ENCODE data around the gene AOPEP.

AOPEP gene

DNA sequence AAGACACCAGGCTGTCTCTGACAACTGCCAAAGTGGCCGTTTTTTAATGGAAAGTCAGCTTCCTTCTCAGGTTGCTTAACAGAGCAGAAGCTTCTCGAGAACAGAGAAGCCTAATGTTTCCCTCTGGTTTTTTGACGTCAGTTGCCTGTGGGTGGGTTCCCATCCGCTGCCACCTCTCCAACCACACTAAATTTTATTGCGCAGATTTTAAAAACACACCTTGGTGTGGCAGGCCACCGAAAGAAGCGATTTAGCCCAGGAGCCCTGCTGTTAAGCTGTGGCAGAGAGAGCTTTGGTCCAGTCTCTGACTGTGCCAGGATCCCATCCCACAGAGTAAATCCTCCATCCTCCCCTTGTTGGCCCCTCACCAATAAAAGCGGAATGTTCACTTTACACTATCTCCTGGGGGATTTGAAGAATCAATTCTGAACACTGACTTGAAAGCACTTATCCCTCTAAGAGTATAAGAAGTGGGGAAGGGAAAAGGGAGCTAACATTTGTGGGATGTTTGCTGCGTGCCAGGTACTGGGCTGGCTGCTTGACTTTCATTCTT is 181.6 kb downstream of the AOPEP start:
- TF ChIP-seq, protein P1, sequence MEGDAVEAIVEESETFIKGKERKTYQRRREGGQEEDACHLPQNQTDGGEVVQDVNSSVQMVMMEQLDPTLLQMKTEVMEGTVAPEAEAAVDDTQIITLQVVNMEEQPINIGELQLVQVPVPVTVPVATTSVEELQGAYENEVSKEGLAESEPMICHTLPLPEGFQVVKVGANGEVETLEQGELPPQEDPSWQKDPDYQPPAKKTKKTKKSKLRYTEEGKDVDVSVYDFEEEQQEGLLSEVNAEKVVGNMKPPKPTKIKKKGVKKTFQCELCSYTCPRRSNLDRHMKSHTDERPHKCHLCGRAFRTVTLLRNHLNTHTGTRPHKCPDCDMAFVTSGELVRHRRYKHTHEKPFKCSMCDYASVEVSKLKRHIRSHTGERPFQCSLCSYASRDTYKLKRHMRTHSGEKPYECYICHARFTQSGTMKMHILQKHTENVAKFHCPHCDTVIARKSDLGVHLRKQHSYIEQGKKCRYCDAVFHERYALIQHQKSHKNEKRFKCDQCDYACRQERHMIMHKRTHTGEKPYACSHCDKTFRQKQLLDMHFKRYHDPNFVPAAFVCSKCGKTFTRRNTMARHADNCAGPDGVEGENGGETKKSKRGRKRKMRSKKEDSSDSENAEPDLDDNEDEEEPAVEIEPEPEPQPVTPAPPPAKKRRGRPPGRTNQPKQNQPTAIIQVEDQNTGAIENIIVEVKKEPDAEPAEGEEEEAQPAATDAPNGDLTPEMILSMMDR (IDR thresholded peaks at IDR 0.05; ENCODE audit: insufficient read depth, low read length, poor library complexity, severe bottlenecking): no peak
- Histone ChIP-seq H3K27me3 (replicated peaks; ENCODE audit: control insufficient read depth, insufficient read depth, low read length) (no peaks in the 10 kb centered on the region), H3K36me3 (ENCODE audit: control insufficient read depth, insufficient read depth, low read length) (no peaks in the 10 kb centered on the region), H3K4me3 (replicated peaks; ENCODE audit: low read depth, low read length) (no peak overlapping the region)
- no peak for DNase-seq (ENCODE audit: extremely low read depth, insufficient read length)

DNA sequence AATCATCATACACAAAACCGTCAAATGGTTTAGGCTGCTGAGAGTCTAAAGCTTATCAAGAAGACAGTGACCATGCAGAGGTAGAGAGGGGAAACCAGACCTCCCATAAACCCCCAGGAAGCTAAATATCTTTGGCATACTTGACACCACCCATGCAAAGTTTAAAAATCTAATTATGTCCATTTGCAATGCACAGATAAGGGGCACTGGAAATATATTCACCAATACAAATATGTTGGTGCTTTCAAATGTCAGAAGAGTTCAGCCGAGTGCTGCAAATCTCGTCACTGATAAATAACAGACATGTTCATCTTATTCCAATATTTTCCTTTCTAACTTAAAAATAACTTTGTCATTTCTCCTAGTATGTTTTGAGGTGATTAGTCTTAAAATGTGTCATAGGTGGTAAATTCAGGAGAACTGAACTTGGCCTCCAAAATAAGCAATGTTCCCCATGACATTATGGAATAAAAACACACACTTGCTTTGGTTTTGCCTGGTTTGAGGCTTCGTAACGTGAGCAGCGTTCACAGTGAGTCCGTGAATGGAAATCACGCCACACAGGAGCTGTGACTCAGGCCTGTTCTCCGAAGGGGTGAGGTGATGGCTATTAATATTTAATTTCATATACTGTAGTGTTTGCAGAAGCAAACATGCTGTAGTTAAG is 182.2 kb downstream of the AOPEP start:
- no peaks in the 10 kb centered on the region for H3K27me3 ChIP-seq (replicated peaks; ENCODE audit: control insufficient read depth, insufficient read depth, low read length)

DNA sequence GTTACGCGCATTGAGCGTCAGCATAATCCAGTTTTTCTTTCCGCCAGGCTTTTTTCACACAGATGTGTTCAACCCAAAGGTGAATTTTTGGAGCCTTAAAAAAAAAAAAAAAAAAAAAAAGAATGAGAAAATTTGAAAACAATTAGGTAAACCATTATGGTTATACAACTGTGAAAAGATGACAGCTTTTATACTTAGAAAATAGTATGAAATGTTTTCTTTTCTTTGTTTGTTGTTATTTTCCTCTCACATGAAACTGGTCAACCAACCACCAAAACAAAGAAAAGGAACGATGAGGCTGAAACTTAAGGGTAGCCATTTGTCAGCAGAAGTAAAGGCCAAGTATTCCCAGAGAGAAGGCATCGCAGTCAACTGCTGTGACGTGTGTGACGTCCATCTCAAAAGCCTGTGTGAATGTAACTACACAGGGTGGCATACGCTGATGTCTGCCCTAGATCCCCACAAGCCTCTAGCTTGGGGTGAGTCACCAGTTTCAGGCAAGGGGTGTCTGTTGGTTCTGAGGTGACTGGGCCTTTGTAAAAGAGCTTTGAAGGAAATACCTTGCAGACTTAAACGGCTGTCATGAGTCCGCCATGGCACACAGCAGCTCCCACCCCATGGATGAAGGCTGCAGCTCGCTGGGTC is 182.9 kb downstream of the AOPEP start:
- no peak overlapping the region for H3K4me3 ChIP-seq (replicated peaks; ENCODE audit: low read depth, low read length)
- H3K27me3 ChIP-seq (replicated peaks; ENCODE audit: control insufficient read depth, insufficient read depth, low read length): no peaks in the 10 kb centered on the region
- H3K36me3 ChIP-seq (ENCODE audit: control insufficient read depth, insufficient read depth, low read length): no peaks in the 10 kb centered on the region
- TF ChIP-seq, protein P1 (IDR thresholded peaks at IDR 0.05; ENCODE audit: insufficient read depth, low read length, poor library complexity, severe bottlenecking): no peak
- no peak for DNase-seq (ENCODE audit: extremely low read depth, insufficient read length)

More for the DNA sequence above, 182.2 kb downstream of the AOPEP start:
- DNase-seq (ENCODE audit: extremely low read depth, insufficient read length): no peak
- Histone ChIP-seq H3K36me3 (ENCODE audit: control insufficient read depth, insufficient read depth, low read length) (no peaks in the 10 kb centered on the region), H3K4me3 (replicated peaks; ENCODE audit: low read depth, low read length) (no peak overlapping the region)
- TF ChIP-seq, protein P1 (IDR thresholded peaks at IDR 0.05; ENCODE audit: insufficient read depth, low read length, poor library complexity, severe bottlenecking): no peak

DNA sequence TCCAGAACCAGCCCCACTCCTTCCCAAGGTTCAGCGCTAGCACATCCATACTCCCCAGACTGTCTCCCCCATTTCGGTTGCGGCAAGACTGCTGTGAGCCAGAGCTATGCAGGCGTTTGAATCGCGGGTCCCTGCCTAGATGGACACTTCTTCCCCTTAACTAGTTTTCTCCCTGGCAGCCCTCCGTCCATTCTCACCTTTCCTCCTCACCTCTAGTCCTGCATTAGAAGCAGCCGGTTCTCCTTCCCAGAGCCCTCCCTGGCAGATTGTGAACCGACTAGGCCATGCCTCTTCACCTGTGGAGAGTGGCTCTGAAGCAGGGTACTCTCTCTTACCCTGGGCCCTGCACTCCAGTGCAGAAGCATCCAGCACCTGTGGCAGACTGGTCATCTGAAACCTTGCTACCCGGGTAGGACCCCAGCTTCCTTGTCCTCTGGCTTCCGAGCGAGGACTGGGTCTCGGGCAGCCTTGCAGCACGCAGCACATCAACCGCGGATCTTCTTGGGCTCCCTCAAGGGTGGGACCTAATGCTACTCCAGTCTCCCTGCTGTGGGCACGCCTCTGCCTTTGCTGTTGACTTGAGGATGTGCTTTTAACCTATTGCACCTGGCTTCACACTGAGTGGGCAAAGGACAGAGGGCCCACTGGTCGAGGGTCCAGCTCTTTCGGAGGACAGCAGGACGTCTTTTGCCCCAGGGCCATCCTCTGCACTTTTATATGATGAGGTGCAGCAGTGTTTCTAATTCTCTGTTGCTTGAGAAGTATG is 183.6 kb downstream of the AOPEP start:
- Histone ChIP-seq H3K27me3 (replicated peaks; ENCODE audit: control insufficient read depth, insufficient read depth, low read length) (no peaks in the 10 kb centered on the region), H3K36me3 (ENCODE audit: control insufficient read depth, insufficient read depth, low read length) (no peaks in the 10 kb centered on the region), H3K4me3 (replicated peaks; ENCODE audit: low read depth, low read length) (no peak overlapping the region)
- no peak for DNase-seq (ENCODE audit: extremely low read depth, insufficient read length)
- TF ChIP-seq, protein P1 (IDR thresholded peaks at IDR 0.05; ENCODE audit: insufficient read depth, low read length, poor library complexity, severe bottlenecking): no peak

DNA sequence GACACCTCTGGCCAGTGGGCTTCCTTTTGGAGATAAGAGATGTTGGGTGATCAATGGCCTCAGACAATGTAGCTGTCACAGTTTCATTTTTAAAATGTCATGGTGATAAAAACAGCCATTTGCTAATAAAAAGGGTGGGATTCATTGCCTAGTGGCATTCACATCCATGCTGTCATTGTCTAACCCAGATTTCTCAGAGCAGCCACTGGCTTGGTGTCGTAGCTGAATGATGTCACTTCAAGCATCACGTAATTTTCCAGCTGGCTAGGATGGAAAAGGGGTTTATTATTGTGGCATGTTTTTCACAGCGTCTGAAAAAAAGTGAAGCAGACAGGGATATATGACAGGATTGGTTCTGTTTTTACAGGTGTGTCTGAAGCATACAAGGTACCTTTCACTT is 184.7 kb downstream of the AOPEP start:
- Histone ChIP-seq H3K36me3 (ENCODE audit: control insufficient read depth, insufficient read depth, low read length) (no peaks in the 10 kb centered on the region), H3K27me3 (replicated peaks; ENCODE audit: control insufficient read depth, insufficient read depth, low read length) (no peaks in the 10 kb centered on the region), H3K4me3 (replicated peaks; ENCODE audit: low read depth, low read length) (no peak overlapping the region)
- no peak for DNase-seq (ENCODE audit: extremely low read depth, insufficient read length)
- TF ChIP-seq, protein P1 (IDR thresholded peaks at IDR 0.05; ENCODE audit: insufficient read depth, low read length, poor library complexity, severe bottlenecking): no peak

Measured in GM06990 (cell line).